Muscle of back (tissue), 11 donors: ENCODE results near the gene DNAJC18. TPM values are rescaled to one million over a fixed set of nuclear protein-coding genes. Genes with fewer than 3 reads are reported as not detected.

Experiments used
- DNase-seq, 3 donors: peaks; one replicate each; pipeline versions ENCODE4 v3.0.0 to v3.0.0-alpha.2; 2013
- polyA plus RNA-seq, 10 donors: library from polyadenylated mRNA; unstranded; fragments of 120-200 nt; gene quantifications; one replicate each; pipeline ENCODE4 v1.2.1, GENCODE V29; 2013; ENCODE audit not compliant: insufficient read length in 10 of 10

Gene DNAJC18
- polyA plus RNA-seq, 10 donors: 20.0 to 33.0 (median 25.7) TPM

- no peak for DNase-seq
Observed at GRCh38 chr5:139406963-139407362, 32.4 kb downstream of the DNAJC18 start.

GRCh38 chr5:139404484-139404840, 34.9 kb downstream of the DNAJC18 start:
- DNase-seq: no peak

GRCh38 chr5:139403787-139404483, 35.4 kb downstream of the DNAJC18 start, which contains the start of gene SPATA24:
Gene SPATA24, minus strand, starts transcription at chr5:139404089. Its CDS starts 29 bp downstream, at chr5:139404060.
- DNase-seq: peak; percentile 98 to 100 (median 98)

DNA sequence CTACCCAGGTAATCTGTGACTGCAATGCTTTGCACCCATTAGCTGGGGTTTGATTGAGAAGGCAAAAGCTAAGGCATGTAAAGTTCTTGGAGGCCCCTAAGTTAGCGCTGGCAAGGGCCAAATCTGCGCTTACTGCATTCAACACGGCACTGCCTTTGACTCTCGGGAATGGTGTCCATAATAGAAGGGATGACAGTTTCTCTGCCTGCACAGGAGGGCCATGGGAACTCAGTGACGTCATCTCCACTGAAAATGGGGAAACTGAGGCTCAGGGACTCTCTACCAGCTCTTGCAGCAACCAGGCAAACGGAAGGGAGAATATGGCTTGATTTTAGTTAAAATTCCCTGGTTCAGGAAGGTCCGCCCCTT, 35.9 kb downstream of the DNAJC18 start:
- no peak for DNase-seq

DNA sequence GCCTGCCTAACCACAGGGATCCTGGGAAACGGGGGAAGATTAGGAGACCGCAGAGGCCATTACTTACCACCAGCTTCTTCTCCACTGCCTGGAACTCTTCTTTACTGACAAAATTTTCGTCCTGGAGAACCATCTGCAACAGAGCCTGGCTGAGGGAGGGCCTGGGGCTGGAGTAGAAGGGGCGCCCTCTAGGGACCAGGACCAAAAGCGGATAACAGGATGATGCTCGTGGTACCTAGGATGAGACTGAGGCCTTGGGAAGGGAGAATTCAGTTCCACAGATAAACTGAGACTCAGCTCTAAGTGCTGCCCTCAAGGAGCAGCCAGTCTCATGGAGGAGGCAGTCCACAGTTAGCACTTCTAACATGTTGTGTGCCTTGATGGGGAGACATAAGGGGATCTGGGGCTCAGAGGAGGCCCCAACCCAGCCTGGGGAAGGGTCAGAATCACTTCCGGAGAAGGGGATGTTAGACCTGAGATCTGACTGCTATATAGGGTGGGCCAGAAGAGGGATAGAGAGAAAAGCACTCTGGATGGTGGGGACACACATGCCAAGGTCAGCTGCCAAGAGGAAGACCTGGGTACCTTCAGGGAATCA, 36.7 kb downstream of the DNAJC18 start:
- DNase-seq: no peak

- no peak for DNase-seq
Observed at GRCh38 chr5:139401546-139401945, 37.8 kb downstream of the DNAJC18 start.

DNA sequence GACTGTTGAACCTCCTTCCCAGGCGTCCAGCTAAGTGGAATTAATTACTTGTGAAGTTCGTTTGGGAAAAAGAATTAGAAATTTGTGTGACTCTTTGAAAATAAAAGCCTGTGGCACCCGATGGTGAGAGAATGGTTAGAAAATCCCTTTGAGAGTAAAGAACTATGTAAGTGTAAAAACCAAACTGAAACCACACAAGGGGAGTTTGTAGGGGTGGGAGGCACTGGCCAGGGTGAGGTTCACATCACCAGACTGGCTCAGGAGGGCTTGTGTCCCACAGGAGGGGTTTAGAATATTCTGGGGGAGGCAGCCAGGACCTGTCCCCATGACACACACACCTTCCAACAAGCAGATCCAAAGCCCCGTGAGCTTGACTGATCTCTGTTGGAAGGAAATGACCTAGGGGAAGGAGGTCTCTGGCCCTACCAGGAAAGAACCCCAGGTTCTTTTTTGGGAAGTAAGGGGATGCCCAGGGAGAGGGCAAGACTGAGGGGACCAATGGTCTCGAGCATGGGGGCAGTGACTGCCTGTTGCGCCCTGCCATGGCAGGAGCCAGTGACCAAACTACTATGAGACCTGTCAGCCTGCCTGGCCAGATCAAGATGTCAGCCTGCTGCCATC, 39.7 kb downstream of the DNAJC18 start:
- no peak for DNase-seq

DNA sequence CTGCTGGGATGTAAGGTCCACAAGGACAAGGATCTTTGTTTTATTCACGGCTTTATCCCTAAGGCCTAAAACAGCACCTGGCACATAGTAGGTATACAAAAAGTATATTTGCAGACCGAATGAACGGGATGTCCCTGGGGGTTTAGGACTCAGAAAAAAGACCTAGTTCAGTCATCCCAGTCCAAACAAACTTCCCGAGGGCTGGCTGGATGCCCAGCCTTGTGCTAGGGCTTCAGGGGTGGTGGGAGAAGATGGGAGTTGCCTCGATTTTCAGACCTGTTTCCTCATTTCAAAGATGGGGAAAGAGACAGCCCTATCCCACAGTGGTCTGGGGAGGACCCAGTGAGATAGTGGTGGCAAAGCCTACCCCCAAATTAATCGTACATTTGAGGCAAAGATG, 41.4 kb downstream of the DNAJC18 start:
- DNase-seq: no peak

DNA sequence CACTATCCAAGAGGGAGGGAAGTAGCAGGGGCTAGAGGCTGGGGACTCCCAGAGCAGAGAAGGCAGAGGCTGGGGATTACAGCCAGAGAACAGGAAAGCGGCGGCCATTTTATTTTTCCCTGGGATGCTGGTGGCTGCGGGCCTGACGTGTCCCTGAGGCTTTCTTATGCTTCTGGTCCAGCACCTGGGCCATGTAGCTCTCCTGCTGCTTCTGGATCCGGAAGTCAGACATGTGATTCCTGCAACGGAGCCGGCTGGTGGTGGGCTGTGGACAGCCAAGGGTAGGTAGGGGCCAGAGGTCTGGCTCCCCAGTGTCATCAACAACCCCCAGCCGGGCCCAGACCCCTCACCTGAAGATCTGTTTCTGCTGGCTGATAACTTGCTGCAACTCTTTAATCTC, 42.6 kb downstream of the DNAJC18 start:
- no peak for DNase-seq

DNA sequence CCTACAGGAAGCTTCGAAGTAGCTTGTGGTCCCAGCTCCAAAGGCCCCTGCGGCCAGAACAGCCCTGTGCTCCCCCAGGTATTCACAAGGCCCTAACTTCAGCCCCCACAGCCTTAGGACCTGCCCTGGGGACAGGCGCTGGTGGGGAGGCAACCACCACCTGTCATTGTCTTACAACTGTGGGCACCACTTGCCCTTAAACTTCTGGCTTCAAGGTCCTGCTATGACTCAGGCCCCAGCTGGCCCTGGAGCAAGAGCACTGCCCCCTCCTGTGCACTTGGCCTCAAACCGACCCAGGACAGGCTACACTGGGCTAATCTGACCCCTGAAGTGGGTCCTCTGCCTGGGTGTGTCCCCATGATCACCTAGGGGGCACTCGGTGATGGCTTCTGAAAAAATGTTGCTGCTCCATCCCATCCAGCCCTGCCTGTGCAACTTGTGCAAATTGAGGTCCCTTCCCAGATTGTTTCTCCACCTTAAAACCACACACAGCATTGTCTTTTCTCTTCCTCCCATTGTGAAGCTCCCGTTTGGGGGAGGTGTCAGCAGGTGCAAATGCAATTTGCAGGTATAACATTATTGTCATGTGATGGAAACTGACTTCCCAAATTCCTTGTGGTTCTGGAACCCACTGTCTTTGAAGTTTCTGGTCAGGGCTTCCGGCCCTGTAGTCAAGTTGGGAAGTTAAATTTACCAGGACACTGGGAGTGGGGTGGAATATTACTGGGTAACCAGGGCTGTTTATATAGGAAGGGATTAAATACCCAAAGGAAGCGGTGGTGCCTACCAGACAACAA, 43.3 kb downstream of the DNAJC18 start:
- peak in 2 of 3 donors; percentile 44 to 47 for DNase-seq

DNA sequence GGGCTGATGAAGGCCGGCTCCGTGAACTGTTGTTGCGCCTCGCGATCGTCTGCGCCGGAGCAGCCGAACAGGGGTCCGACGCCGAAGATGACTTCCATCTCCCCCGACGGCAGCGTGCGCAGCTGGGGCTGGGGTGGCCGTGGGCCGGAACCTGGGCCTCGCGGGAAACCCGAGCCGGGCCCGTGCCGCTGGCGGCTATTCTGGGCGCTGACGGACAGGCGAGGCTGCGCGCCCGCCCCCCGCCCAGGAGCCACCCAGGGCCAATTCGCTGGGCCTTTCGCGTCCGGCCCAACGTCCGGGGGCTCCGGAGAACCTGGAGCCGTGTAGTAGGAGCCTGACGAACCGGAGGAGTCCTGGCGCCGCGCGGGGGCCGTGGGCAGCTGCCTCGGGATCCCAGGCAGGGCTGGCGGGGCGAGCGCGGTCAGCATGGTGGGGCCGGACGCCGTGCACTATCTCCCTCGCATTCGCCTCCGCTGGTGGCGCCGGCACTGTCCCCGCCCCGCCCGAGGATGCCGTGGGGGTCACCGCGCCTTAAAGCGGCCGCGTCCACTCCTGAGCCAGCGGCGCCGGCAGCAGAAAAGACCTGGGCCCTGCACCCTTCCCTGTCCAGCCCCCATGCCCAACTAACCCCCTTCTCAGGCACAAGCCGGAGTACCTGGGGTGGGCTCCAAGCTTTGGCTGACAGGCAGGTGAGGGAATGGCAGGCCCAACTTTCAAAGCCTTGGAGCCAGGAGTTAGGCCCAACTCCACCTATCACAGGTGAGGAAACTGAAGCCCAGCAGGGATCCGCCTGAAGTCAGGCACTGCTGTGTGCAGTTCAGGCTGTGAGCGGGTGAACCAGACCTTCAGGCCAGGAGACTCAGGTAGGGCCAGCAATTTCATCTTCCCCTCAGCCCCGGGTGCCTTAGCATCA, 44.4 kb downstream of the DNAJC18 start, which contains the start of gene PROB1:
PROB1 (minus strand) TSS at position 451 of the 913 bp plus-strand sequence; CDS start at position 428, 23 bp downstream.
- DNase-seq: peak in 2 of 3 donors; percentile 52 to 77

GRCh38 chr5:139394123-139394653, 45.1 kb downstream of the DNAJC18 start:
- peak in 2 of 3 donors; percentile 40 to 77 for DNase-seq

DNA sequence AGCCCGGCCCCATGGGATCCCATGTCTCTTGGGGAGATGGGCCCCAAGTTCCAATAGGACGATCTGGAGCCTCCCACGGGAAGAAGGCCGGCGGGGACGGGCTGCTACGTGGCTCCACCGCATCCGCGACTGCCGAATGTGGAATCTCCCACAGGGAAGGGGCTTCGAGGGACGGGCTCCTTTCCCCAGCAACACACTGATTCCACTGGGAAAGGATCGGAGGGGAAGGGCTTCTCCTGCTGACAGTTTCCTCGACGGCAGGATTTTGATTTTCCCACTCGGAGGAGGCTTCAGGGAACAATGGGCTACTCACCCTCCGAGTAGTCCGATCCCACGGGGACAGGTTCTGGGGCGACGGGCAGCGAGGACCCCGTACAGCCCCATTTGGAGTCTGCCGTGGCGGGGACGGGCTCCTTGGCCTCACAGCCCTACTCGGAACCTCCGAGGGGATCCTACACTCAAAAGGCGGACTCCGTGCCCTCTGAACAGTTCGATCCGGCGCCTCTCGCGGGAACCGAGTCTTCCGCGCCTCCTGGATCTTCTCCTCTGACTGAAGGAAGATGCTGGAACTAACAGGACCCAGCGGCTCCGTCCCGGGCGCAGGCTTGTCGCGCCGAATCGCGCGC, 45.7 kb downstream of the DNAJC18 start:
- DNase-seq: no peak

GRCh38 chr5:139392678-139393496, 46.4 kb downstream of the DNAJC18 start:
- peak in 2 of 3 donors; percentile 55 to 83 for DNase-seq

DNA sequence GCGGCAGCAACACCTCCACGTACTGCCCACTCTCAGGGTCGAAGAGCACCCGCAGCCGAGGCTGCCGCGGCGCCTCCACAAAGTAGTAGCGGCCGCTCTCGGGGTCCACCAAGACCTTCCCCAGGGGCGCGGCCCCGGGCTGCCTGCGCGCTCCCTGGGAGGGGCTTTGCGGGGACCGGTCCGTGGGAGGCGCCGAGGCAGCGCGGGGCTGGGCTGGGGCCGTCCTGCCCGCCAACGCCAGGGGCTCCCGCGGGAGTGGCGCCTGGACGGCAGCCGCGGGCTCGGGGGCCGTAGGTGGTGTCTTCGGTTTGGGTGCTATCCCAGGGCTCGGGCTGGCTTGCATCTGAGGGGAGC, 47.0 kb downstream of the DNAJC18 start:
- DNase-seq: no peak

GRCh38 chr5:139391570-139392323, 47.6 kb downstream of the DNAJC18 start:
- no peak for DNase-seq

DNA sequence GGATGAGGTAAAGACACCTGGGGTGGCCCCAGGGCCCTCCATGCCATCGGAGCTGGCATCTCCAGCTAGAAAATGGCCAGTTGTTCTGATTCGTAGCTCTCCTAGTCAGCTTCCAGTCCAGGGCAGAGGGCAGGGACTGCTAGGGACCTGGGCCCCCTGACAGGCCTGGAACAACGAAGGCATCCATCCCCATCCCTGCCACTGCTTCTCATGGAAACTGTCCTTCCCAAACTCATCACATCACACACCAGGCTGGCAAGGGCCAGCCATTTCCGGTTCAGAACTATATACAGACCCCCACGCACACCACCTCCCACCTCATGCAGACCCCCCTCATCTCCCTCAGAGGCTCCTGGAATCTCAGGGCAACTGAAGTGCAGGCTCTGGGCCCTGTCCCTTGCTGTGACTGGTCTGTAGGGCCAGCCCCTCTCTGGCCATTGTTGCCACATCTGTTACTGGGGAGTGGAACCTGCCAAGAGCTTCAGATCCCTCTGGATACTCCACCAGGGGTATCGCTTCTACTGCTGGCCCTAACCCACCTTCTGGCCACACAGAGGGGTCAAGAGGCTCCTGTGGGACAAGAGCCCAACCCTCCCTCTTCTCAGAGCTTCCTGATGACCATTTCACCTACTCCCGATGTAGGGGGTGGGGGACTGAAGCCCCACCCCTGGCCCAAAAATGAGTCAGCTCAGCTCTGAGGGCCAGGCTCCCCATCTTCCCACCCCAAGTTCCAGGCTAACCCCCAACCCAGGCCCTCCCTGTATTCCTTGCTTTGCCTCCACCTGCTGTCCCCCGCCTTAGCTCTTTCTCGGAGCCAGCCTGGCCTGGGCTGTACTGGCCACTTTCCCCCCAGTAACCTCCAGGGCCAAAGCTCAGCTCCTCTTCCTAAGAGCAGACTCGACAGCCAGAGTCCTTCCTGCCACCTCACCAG, 48.4 kb downstream of the DNAJC18 start:
- no peak for DNase-seq
